OCI-LY7 (cell line): Measurements from ENCODE around the gene PLA1A. TPM values are rescaled to one million over a fixed set of nuclear protein-coding genes. Genes with fewer than 3 reads are reported as not detected.

Experiments
- BruUV-seq: library from RNA; stranded (reverse); fragments of 400-500 nt; replicated peaks from 2 replicates; lab custom pipeline; 2021; lab: Mats Ljungman, UMichigan
- CTCF ChIA-PET: fragments of 300-600 bp; sonication (Branson Sonifier 250); formaldehyde crosslinking; loops from one replicate; lab custom pipeline; 2022; ENCODE audit warnings: antibody characterized with exemption; ENCODE audit not compliant: unreplicated experiment; lab: Charles Lee
- POLR2A ChIA-PET: fragments of 300-600 bp; sonication (Branson Sonifier 250); formaldehyde crosslinking; loops from one replicate; lab custom pipeline; 2022; ENCODE audit warnings: antibody characterized with exemption; lab: Charles Lee
- DNase-seq: peaks from one replicate; pipeline ENCODE4 v3.0.0-alpha.2; 2015; ENCODE audit warnings: low spot score
- H2AFZ ChIP-seq: fragments of 200-600 bp; sonication (generic), shearing (Covaris generic); 2 replicates; pipeline ENCODE4 v1.6.1; 2014; ENCODE audit warnings: mild to moderate bottlenecking, antibody characterized with exemption, low read length, moderate library complexity
- H3K27ac ChIP-seq: fragments of 200-600 bp; sonication (generic); 2 replicates; pipeline ENCODE4 v1.5.1; 2014; ENCODE audit warnings: mixed run types, low read depth, mild to moderate bottlenecking, moderate library complexity, low read length, inconsistent platforms; ENCODE audit not compliant: poor library complexity, severe bottlenecking
- H3K36me3 ChIP-seq: fragments of 200-600 bp; sonication (generic); 2 replicates; pipeline ENCODE4 v1.6.1; 2014; ENCODE audit warnings: mild to moderate bottlenecking, antibody characterized with exemption, low read length, moderate library complexity, mixed read lengths; ENCODE audit not compliant: insufficient read depth
- H3K4me1 ChIP-seq: fragments of 200-600 bp; sonication (generic); 2 replicates; pipeline ENCODE4 v1.5.1; 2014; ENCODE audit warnings: mild to moderate bottlenecking, low read length; ENCODE audit not compliant: insufficient read depth, poor library complexity, severe bottlenecking
- H3K4me2 ChIP-seq: fragments of 200-600 bp; sonication (generic); 2 replicates; pipeline ENCODE4 v1.6.1; 2014; ENCODE audit warnings: mild to moderate bottlenecking, low read length
- H3K4me3 ChIP-seq: fragments of 200-600 bp; sonication (generic); 2 replicates; pipeline ENCODE4 v1.5.1; 2014; ENCODE audit warnings: mild to moderate bottlenecking, low read depth, low read length; ENCODE audit not compliant: poor library complexity, severe bottlenecking
- H3K79me2 ChIP-seq: fragments of 200-600 bp; sonication (generic); 2 replicates; pipeline ENCODE4 v1.6.1; 2016; ENCODE audit warnings: low read depth, mild to moderate bottlenecking, low read length, moderate library complexity, mixed read lengths; ENCODE audit not compliant: insufficient read depth
- H3K9me2 ChIP-seq: fragments of 200-600 bp; sonication (generic); 2 replicates; pipeline ENCODE4 v1.6.1; 2016; ENCODE audit warnings: mild to moderate bottlenecking, low read length, mixed read lengths; ENCODE audit not compliant: insufficient read depth
- H3K9me3 ChIP-seq: fragments of 200-600 bp; sonication (generic); 2 replicates; pipeline ENCODE4 v1.6.1; 2014; ENCODE audit warnings: mild to moderate bottlenecking, mixed run types, low read length, mixed read lengths
- H4K20me1 ChIP-seq: fragments of 200-600 bp; sonication (generic); 2 replicates; pipeline ENCODE4 v1.6.1; 2014; ENCODE audit warnings: mild to moderate bottlenecking, antibody characterized with exemption, low read length, moderate library complexity, mixed read lengths; ENCODE audit not compliant: insufficient read depth
- CTCF ChIP-seq: fragments of 200-600 bp; sonication (generic); conservative IDR thresholded peaks from 2 replicates; pipeline ENCODE4 v1.5.1; 2014; ENCODE audit warnings: mild to moderate bottlenecking, antibody characterized with exemption, low read length, moderate library complexity, mixed read lengths
- EZH2phosphoT487 ChIP-seq: fragments of 200-600 bp; sonication (generic); IDR thresholded peaks from 2 replicates; pipeline ENCODE4 v1.6.1; 2018; ENCODE audit warnings: low read depth, borderline replicate concordance, mild to moderate bottlenecking, mixed run types, antibody characterized with exemption, low read length, moderate library complexity, mixed read lengths
- intact Hi-C: fragments of 100-400 bp; cut with micrococcal nuclease; formaldehyde crosslinking; loops from one replicate; pipeline ENCODE4 v1.10.0; 2022; ENCODE audit not compliant: unreplicated experiment
- total RNA-seq, 2 experiments: library from RNA; depleted of rRNA in 1 of 2; stranded (reverse); fragments of >200 nt in 1 of 2; shearing (Covaris generic) in 1 of 2; gene quantifications; 2 replicates each; pipeline ENCODE4 v1.2.3, GENCODE V29; 2014 to 2022

PLA1A gene
- total RNA-seq, 2 experiments from 2014 or later, result not detected

- Histone ChIP-seq H3K4me1 (no peaks in the 10 kb centered on the region), H3K4me2 (no peak overlapping the region), H4K20me1 (no peaks in the 10 kb centered on the region), H2AFZ (no peak overlapping the region), H3K9me2 (no peaks in the 10 kb centered on the region), H3K9me3 (no peaks in the 10 kb centered on the region), H3K36me3 (no peaks in the 10 kb centered on the region), H3K4me3 (no peak overlapping the region), H3K79me2 (no peaks in the 10 kb centered on the region), H3K27ac (no peak overlapping the region)
- BruUV-seq, result no TSS peak
- intact Hi-C loops, result no loop called here
- CTCF ChIA-PET, result interaction anchor here (0.5 kb wide), 1 partner anchor 76 kb away, joined by 3 read pairs; no protein-coding TSS in a partner anchor
- no peak for DNase-seq
- no peak for TF ChIP-seq CTCF
- POLR2A ChIA-PET, result interaction anchor here (0.6 kb wide), 1 partner anchor 32 kb away, joined by 4 read pairs; no protein-coding TSS in a partner anchor
These were observed 39.4 kb downstream of the PLA1A start for GRCh38 chr3:119636891-119637611.

GRCh38 chr3:119637679-119638477 lies 40.2 kb downstream of the PLA1A start:
- BruUV-seq, result no TSS peak
- ChIA-PET CTCF (no interaction called here), POLR2A (interaction anchor here (0.7 kb wide), 1 partner anchor 1706 kb away, joined by 7 read pairs; no protein-coding TSS in a partner anchor)
- H3K4me1 ChIP-seq, result no peaks in the 10 kb centered on the region
- H3K27ac ChIP-seq, result no peak overlapping the region
- DNase-seq, result no peak
- no peak overlapping the region for H2AFZ ChIP-seq
- H4K20me1 ChIP-seq, result no peaks in the 10 kb centered on the region
- TF ChIP-seq CTCF, result no peak
- no peak for TF ChIP-seq EZH2phosphoT487
- intact Hi-C loops, result no loop called here
- no peaks in the 10 kb centered on the region for H3K9me3 ChIP-seq
- H3K79me2 ChIP-seq, result no peaks in the 10 kb centered on the region
- H3K9me2 ChIP-seq, result no peaks in the 10 kb centered on the region
- H3K4me3 ChIP-seq, result no peak overlapping the region
- no peak overlapping the region for H3K4me2 ChIP-seq
- H3K36me3 ChIP-seq, result no peaks in the 10 kb centered on the region
